ENCODE data around the gene MYT1. TPM values are rescaled to one million over a fixed set of nuclear protein-coding genes. Genes with fewer than 3 reads are reported as not detected.

Gene MYT1
- total and polyA plus RNA-seq, 2 of the 8 experiments (the other 6 are each of a cell fraction or from before 2014, with no cell fraction given) = 0.63 to 2.0 TPM

GRCh38 chr20:64228086-64228653 is 63.9 kb downstream of the MYT1 start (continued):
- TF ChIP-seq POLR2A (IDR thresholded peaks at IDR 0.05; ENCODE audit: control extremely low read depth in 1 of 2, low read depth in 2 of 2, low read length in 2 of 2) (no peak), CHD1 (IDR thresholded peaks at IDR 0.05; ENCODE audit: low read depth, low read length) (no peak), RNF2 (IDR thresholded peaks at IDR 0.05; ENCODE audit: borderline replicate concordance, low read depth, low read length, missing control alignments, poor library complexity, severe bottlenecking) (no peak), GTF2F1 (IDR thresholded peaks at IDR 0.05; ENCODE audit: borderline replicate concordance, low read depth, low read length) (no peak)

All from H1 (cell line).